HCT116 (cell line): ENCODE data around the gene TTL. TPM values are rescaled to one million over a fixed set of nuclear protein-coding genes. Genes with fewer than 3 reads are reported as not detected.
"Not testable (repeated sequence)": the region's sequence is repeated elsewhere in the genome, so short reads cannot be mapped to it uniquely, and the experiment has no call there.

Source experiments
- ATAC-seq: fragments of 200-7000 bp; cut with Tn5 transposase; 2 replicates; pipeline ENCODE4 v1.9.1; 2020; ENCODE audit warnings: mild to moderate bottlenecking, moderate library complexity
- BruUV-seq: library from RNA; stranded (reverse); fragments of 400-500 nt; replicated peaks from 2 replicates; lab custom pipeline; 2021; lab: Mats Ljungman, UMichigan
- CTCF ChIA-PET: fragments of 300-600 bp; sonication (Branson Sonifier 250); formaldehyde crosslinking; loops from one replicate; lab custom pipeline; 2021; ENCODE audit warnings: antibody characterized with exemption; lab: Charles Lee
- POLR2A ChIA-PET: fragments of 300-600, 350-600 bp; sonication (Branson Sonifier 250); formaldehyde crosslinking; loops from one replicate; lab custom pipeline; 2021; ENCODE audit warnings: antibody characterized with exemption; lab: Charles Lee
- RAD21 ChIA-PET, 2 experiments: fragments of 300-600 bp; sonication (Branson Sonifier 250); formaldehyde crosslinking; loops; one replicate each; lab custom pipeline; 2023; ENCODE audit warnings: low total read pairs in 2 of 2; ENCODE audit not compliant: uncharacterized antibody in 2 of 2, unreplicated experiment in 2 of 2, low non-redundant PET in 1 of 2; lab: Charles Lee
- DNase-seq: peaks from one replicate; pipeline ENCODE4 v3.0.0-alpha.2; 2010; ENCODE audit warnings: low read depth, low spot score
- H2AFZ ChIP-seq: fragments of 200-600 bp; shearing (Covaris generic), sonication (generic); 2 replicates; pipeline ENCODE4 v1.6.1; 2017; ENCODE audit warnings: low read depth, mixed run types, mixed read lengths, antibody characterized with exemption, low read length; ENCODE audit not compliant: poor library complexity, severe bottlenecking
- H3K27ac ChIP-seq: 2 replicates; pipeline ENCODE4 v1.5.1; 2012; ENCODE audit warnings: low read depth, low read length
- H3K27me3 ChIP-seq: fragments of 200-600 bp; sonication (generic); 2 replicates; pipeline ENCODE4 v1.6.1; 2016; ENCODE audit warnings: mixed run types, low read length, mixed read lengths; ENCODE audit not compliant: insufficient read depth
- H3K36me3 ChIP-seq, 2 experiments: fragments of 200-500 bp in 1 of 2; fragments of 200-600 bp in 1 of 2; sonication (Bioruptor generic) in 1 of 2; sonication (generic) in 1 of 2; 2 replicates each; pipeline versions ENCODE4 v1.5.1 to v1.6.1; 2014 to 2016; ENCODE audit warnings: low read length in 2 of 2, inconsistent platforms in 1 of 2, mixed read lengths in 1 of 2, mixed run types in 1 of 2; ENCODE audit not compliant: insufficient read depth in 2 of 2, control insufficient read depth in 1 of 2
- H3K4me1 ChIP-seq, 2 experiments: fragments of 200-600 bp in 1 of 2; sonication (generic) in 1 of 2; 2 replicates each; pipeline versions ENCODE4 v1.5.1 to v1.6.1; 2012 to 2017; ENCODE audit warnings: low read length in 2 of 2, inconsistent platforms in 1 of 2, mild to moderate bottlenecking in 1 of 2, mixed read lengths in 1 of 2, mixed run types in 1 of 2, moderate library complexity in 1 of 2; ENCODE audit not compliant: insufficient read depth in 2 of 2, control insufficient read depth in 1 of 2
- H3K4me2 ChIP-seq: fragments of 200-600 bp; sonication (generic); 2 replicates; pipeline ENCODE4 v1.6.1; 2017; ENCODE audit warnings: mixed run types, low read length, mixed read lengths
- H3K4me3 ChIP-seq, 2 experiments: fragments of 200-600 bp in 1 of 2; sonication (generic) in 1 of 2; replicated peaks in 1 of 2; 2 replicates each; pipeline ENCODE4 v1.5.1; 2011 to 2016; ENCODE audit warnings: low read length in 2 of 2, control low read depth in 1 of 2, low read depth in 1 of 2, mild to moderate bottlenecking in 1 of 2, mixed read lengths in 1 of 2, mixed run types in 1 of 2
- H3K79me2 ChIP-seq: fragments of 200-600 bp; sonication (generic); 2 replicates; pipeline ENCODE4 v1.6.1; 2017; ENCODE audit warnings: mild to moderate bottlenecking, mixed run types, low read length, moderate library complexity, mixed read lengths; ENCODE audit not compliant: insufficient read depth
- H3K9ac ChIP-seq: fragments of 200-600 bp; sonication (generic); 2 replicates; pipeline ENCODE4 v1.6.1; 2016; ENCODE audit warnings: low read length, mixed read lengths
- H3K9me2 ChIP-seq: fragments of 200-600 bp; sonication (generic), shearing (Covaris generic); 2 replicates; pipeline ENCODE4 v1.6.1; 2017; ENCODE audit warnings: mixed run types, mild to moderate bottlenecking, moderate library complexity; ENCODE audit not compliant: insufficient read depth
- H3K9me3 ChIP-seq, 2 experiments: fragments of 200-500 bp in 1 of 2; fragments of 200-600 bp in 1 of 2; sonication (Bioruptor generic) in 1 of 2; sonication (generic) in 1 of 2; 2 replicates each; pipeline ENCODE4 v1.6.1; 2014 to 2017; ENCODE audit warnings: low read length in 2 of 2, mixed read lengths in 2 of 2, inconsistent platforms in 1 of 2, low read depth in 1 of 2, mild to moderate bottlenecking in 1 of 2, mixed run types in 1 of 2, moderate library complexity in 1 of 2; ENCODE audit not compliant: control insufficient read depth in 1 of 2, insufficient read depth in 1 of 2
- H4K20me1 ChIP-seq: fragments of 200-600 bp; sonication (generic), shearing (Covaris generic); 2 replicates; pipeline ENCODE4 v1.6.1; 2017; ENCODE audit warnings: mixed run types, mild to moderate bottlenecking, moderate library complexity; ENCODE audit not compliant: insufficient read depth
- ATF3 ChIP-seq: IDR thresholded peaks from 2 replicates; pipeline ENCODE4 v1.6.1; 2012
- ELF1 ChIP-seq: IDR thresholded peaks from 2 replicates; pipeline ENCODE4 v1.6.1; 2012; ENCODE audit warnings: low read depth, borderline replicate concordance
- EZH2 ChIP-seq: fragments of 200-600 bp; sonication (generic); IDR thresholded peaks from 2 replicates; pipeline ENCODE4 v1.6.1; 2017; ENCODE audit warnings: antibody characterized with exemption, mixed run types
- EZH2phosphoT487 ChIP-seq: fragments of 200-600 bp; IDR thresholded peaks from 2 replicates; pipeline ENCODE4 v1.6.1; 2018; ENCODE audit warnings: antibody characterized with exemption, borderline replicate concordance
- FOSL1 ChIP-seq: IDR thresholded peaks from 2 replicates; pipeline ENCODE4 v1.6.1; 2012; ENCODE audit warnings: low read depth
- MAX ChIP-seq: IDR thresholded peaks from 2 replicates; pipeline ENCODE4 v1.6.1; 2012
- POLR2A ChIP-seq: IDR thresholded peaks from 2 replicates; pipeline ENCODE4 v1.7.0; 2011; ENCODE audit warnings: borderline replicate concordance; ENCODE audit not compliant: insufficient read depth, insufficient read length; ENCODE audit errors: extremely low read depth
- POLR2AphosphoS5 ChIP-seq: IDR thresholded peaks from 2 replicates; pipeline ENCODE4 v1.6.1; 2011; ENCODE audit warnings: mild to moderate bottlenecking, low read depth, low read length, moderate library complexity
- SIN3A ChIP-seq: IDR thresholded peaks from 2 replicates; pipeline ENCODE4 v1.6.1; 2012; ENCODE audit warnings: low read depth
- YY1 ChIP-seq: IDR thresholded peaks from 2 replicates; pipeline ENCODE4 v1.6.1; 2011; ENCODE audit warnings: low read length, low read depth, moderate library complexity, mild to moderate bottlenecking; ENCODE audit not compliant: insufficient replicate concordance; ENCODE audit errors: extremely low read depth
- ZFX ChIP-seq: fragments of 450-650 bp; IDR thresholded peaks from 2 replicates; pipeline ENCODE4 v1.6.1; 2017
- ZNF274 ChIP-seq: fragments of 200-500 bp; sonication (Bioruptor generic); IDR thresholded peaks from 2 replicates; pipeline ENCODE4 v1.6.1; 2014; ENCODE audit warnings: mild to moderate bottlenecking, low read depth, low read length, inconsistent platforms
- intact Hi-C: fragments of 100-400 bp; cut with micrococcal nuclease; formaldehyde crosslinking; loops from 2 replicates; pipeline ENCODE4 v1.10.0; 2022
- total RNA-seq: library from RNA; stranded (reverse); gene quantifications from one replicate; pipeline ENCODE4 v1.2.1, GENCODE V29; 2021; ENCODE audit not compliant: unreplicated experiment

TTL gene
- total RNA-seq, 1 experiment from 2014 or later, result 58.7 TPM

- H4K20me1 ChIP-seq, intact Hi-C loops, H3K9me3 ChIP-seq, H3K36me3 ChIP-seq, H3K4me2 ChIP-seq, POLR2A ChIA-PET, H3K79me2 ChIP-seq, H3K27ac ChIP-seq, H3K4me3 ChIP-seq, H3K27me3 ChIP-seq, H3K9me2 ChIP-seq, H2AFZ ChIP-seq, ATAC-seq, H3K9ac ChIP-seq, BruUV-seq, RAD21 ChIA-PET, CTCF ChIA-PET, DNase-seq, H3K4me1 ChIP-seq: not testable (repeated sequence)
Observed at GRCh38 chr2:112536665-112537064, 54.7 kb downstream of the TTL start.

GRCh38 chr2:112539306-112539705 lies 57.4 kb downstream of the TTL start:
- ATAC-seq (no peak), DNase-seq (no peak)
- CTCF ChIA-PET, result no interaction called here
- RAD21 ChIA-PET, result no interaction called here
- H3K27me3 ChIP-seq, result no peaks in the 10 kb centered on the region
- POLR2A ChIA-PET, result no interaction called here
- no peak overlapping the region for H3K9ac ChIP-seq
- TF ChIP-seq YY1, result no peak
- no peak for TF ChIP-seq MAX
- TF ChIP-seq ELF1, result no peak
- no peak for TF ChIP-seq EZH2phosphoT487
- no peak for TF ChIP-seq SIN3A
- no peak for TF ChIP-seq ATF3
- TF ChIP-seq ZNF274, result no peak
- TF ChIP-seq POLR2AphosphoS5, result no peak
- TF ChIP-seq POLR2A, result no peak
- no peak for TF ChIP-seq ZFX
- TF ChIP-seq FOSL1, result no peak
- no peak for TF ChIP-seq EZH2
- no TSS peak for BruUV-seq
- no peak overlapping the region for H3K4me3 ChIP-seq
- H3K79me2 ChIP-seq, result peaks cover 21% of the 10 kb centered on the region
- no peaks in the 10 kb centered on the region; the same call in 1 of the 2 replicates for H4K20me1 ChIP-seq
- H3K9me3 ChIP-seq, result no peaks in the 10 kb centered on the region
- H2AFZ ChIP-seq, result no peak overlapping the region
- H3K27ac ChIP-seq, result no peak overlapping the region
- H3K9me2 ChIP-seq, result no peaks in the 10 kb centered on the region
- H3K36me3 ChIP-seq, result no peaks in the 10 kb centered on the region
- intact Hi-C loops, result no loop called here
- no peak overlapping the region for H3K4me2 ChIP-seq
- peaks cover 4 to 15% of the 10 kb centered on the region in 2 experiments for H3K4me1 ChIP-seq
